ENCODE results near the gene TXNL4A.

Gene TXNL4A

DNA sequence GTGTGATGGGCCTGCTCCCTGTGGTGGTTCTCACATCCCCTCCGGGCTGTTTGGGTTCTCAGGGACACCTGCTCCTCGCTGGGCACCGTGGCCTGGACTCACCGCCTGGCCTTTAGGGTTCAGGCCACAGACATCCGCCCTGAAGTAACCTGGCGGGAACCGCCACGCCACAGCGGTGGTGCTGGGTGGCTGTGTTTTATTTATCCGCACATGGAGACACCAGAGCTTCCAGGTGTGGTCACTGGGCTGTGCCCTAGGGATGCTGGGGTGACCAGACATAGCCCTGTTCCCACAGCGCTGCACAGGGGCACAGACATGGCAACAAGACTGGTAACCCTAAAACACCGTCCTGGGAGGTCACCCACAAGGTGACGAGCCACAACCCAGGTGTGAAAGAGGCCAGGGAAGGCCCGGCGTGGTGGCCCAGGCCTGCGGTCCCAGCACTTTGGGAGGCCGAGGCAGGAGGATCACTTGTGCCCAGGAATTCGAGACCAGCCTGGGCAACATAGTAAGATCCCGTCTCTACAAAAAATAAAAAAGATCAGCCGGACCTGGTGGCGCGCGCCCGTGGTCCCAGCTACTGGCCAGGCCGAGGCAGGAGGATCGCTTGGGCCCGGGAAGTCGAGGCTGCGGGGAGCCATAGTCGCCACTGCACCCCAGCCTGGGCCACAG lies 24.6 kb downstream of the TXNL4A start:
- DNase-seq: no peak

DNA sequence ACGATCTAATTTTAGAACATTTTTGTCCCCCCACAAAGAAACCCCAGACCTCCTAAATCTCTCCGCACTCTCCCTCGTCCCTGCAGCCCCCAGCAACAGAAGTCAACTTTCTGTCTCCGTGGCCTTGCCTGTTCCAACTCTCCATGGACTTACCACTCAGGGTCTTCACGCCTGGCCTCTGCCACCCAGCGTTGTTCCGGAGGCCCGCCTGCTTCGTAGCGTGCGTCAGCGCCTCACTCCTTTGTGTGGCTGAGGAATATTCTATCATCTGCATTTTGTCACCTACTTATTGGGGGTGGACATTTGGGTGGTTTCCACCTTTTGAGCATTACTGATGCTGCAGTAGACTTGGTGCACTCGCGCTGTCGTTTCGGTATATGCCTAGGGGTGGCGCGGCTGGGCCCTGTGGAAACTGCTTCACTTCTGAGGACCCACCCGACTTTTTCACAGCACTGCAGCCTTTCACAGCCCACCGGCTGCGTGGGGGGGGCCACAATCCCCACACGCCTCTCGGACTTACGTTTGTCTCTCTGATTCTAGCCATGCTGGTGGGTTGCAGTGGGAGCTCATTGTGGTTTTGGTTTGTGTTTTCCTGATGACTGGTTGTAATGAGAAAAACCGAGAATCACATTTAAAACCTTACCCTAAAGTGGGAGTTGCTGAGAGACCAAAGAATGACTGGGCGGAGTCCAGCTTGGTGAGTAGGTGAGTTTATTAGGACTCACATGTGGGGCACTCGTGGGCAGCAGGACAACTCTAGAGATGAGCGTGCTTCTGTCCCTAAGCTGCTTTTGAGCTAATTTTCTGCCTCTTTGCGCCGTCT lies 25.3 kb downstream of the TXNL4A start:
- DNase-seq: no peak

DNA sequence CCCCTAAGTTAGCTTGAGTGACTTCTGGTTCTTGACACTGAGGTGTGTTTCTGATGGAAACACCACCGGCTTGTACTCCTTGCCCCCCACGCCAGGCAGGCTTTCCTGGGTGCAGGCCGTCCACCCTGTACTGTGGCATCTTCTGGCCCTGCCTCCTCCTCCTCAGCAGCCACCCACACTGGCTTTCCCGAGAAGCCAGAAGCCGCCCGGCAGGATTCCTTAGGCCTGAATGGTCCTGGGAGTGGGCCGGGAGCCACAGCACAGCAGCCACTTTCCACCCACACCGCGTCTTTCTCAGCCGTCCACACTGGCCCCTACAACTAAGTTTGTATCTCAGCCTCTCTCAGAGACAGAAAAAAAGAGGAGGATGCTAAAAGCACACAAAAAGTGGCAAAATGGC lies 26.1 kb downstream of the TXNL4A start:
- DNase-seq: no peak

DNA sequence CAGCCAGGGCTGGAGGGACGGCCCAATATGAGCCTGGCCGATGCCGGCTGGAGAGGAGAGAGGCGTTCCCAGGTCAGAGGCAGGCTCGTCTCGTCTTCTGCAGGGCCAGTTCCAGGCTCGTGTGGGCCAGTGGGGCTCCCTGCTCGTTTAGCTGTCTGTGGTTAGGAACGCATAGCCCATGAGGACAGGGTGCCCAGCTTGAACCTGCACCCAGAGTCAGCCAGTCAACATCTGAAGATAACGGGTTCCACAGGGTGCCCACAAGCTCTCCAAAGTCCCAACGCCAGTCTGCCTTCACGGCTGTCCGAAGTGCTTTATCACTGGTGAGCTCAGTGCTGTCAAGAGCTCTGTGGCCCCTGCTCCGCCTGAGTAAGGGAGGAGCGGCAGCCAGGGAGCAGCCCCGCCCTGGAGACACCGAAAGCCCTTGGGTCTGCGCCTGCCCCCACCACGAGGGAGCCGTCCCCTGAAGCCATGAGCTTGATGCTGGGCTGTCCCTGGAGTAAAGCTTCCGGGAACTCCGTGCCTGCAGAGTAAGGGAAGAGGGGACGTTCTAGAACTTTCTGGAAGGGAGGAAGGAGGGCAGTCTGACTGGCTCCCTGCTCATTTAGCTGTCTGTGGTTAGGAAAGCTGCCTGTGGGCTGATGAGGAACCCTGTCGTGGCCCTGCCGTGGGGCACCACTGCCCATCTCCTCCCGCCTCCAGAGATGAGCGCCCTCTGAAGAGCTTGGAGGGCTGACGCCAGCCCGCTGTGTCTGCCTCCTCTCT lies 26.7 kb downstream of the TXNL4A start:
- no peak for DNase-seq

DNA sequence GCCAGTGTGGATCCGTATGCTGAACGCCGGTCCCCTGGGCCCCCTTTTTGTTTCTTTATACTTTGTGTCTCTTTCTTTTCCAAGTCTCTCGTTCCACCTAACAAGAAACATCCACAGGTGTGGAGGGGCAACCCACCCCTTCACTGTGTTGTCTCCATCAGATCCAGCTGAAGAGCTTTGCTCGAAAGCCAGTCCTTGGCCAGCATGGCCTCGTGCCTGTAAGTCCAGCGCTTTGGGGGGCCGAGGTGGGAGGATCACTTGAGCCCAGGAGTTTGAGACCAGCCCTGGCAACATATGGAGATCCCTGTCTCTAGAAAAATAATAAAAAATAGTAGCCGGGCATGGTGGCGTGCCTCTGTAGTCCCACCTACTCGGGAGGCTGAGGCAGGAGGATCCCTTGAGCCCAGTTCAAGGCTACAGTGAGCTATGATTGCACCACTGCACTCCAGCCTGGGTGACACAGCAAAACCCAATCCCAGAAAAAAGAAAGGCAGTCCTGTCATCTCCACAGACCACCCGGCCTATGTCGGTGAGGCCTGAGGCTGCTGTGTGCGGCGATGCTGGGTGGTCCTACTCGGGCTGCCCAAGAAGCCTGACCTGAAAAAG lies 27.3 kb downstream of the TXNL4A start:
- no peak for DNase-seq

DNA sequence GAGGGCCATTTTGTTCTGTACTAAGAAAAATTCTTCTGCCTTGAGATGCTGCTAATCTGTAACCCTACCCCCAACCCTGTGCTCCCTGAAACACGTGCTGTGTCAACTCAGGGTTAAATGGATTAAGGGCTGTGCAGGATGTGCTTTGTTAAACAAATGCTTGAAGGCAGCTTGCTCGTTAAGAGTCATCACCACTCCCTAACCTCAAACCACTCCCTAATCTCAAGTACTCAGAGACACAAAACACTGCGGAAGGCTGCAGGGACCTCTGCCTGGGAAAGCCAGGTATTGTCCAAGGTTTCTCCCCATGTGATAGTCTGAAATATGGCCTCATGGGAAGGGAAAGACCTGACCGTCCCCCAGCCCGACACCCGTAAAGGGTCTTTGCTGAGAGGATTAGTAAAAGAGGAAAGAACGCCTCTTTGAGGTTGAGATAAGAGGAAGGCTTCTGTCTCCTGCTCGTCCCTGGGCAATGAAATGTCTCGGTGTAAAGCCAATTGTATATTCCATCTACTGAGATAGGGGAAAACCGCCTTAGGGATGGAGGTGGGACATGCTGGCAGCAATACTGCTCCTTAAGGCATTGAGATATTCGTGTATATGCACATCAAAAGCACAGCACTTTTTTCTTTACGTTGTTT lies 28.1 kb downstream of the TXNL4A start:
- DNase-seq: peak; percentile 27

DNA sequence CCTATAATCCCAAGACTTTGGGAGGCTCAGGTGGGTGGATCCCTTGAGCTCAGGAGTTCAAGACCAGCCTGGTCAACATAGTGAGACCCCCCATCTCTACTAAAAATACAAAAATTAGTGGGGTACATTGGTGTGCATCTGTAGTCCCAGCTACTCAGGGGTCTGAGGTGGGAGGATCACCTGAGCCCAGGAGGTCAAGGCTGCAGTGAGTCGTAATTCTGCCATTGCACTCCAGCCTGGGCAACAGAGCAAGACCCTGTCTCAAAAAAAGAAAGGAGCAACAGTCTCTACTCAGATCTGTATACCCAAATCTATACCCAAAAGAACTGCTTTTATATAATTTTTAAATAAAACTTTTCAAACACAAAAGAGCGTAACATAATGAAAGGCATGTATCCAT lies 29.4 kb downstream of the TXNL4A start:
- no peak for DNase-seq

DNA sequence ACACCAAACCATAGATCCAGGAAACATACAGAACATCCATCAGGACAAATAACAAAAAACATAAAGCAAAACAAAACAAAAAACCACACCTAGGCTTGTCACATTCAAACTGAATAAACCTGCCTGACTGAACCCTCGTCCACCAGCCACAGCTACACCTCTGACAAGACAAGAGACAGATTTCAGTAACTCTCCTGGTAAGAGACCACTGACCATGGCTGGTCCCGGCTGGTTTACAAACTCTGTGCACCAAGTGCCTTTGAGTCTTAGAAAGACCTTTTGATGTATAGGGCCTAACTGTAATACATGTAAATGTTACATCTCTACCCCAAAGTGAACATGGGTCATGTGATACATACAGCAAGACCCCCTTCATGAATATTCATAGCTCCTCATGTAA lies 32.1 kb downstream of the TXNL4A start:
- no peak for DNase-seq

DNA sequence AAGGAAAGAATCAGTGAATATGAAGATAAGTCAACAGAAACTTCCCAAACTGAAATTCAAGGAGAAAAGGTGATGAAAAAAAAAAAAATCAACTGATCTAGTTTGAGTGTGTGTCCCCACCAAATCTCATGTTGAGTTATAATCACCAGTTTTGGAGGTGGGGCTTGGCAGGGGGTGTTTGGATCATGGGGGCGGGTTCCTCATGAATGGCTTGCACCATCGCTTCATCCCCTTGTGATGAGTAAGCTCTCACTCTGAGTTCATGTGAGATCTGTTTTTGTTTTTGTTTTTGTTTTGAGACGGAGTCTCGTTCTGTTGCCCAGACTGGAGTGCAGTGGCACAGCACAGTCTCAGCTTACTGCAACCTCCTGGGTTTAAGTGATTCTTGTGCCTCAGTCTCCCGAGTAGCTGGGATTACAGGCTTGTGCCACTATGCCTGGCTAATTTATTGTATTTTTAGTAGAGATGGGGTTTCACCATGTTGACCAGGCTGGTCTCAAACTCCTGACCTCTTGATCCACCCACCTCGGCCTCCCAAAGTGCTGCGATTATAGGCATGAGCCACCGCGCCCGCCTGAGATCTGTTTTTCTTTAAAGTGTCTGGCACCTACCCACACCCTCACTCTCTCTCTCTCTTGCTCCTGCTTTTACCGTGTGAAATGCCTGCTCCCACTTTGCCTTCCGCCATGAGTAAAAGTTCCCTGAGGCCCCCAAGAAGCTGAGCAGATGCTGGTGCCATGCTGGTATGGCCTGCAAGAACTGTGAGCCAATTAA lies 32.9 kb downstream of the TXNL4A start:
- DNase-seq: no peak

DNA sequence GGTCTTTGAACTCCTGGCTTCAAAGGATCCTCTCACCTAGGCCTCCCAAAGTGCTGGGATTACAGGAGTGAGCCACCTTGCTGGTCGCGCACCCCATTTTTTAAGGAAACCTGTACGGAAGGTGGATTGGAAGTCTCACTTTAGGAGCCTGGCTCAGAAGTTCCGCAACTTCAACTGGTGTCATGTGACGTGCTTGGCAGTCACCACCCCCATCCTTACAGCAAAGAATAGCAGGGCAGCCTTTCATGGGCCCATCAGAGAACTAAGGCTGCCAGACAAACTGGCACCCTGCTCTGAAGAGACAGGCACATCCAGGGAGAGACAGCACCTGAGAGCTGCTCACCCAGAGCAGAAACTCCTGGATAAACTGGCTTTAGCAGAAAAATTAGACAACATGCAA lies 33.6 kb downstream of the TXNL4A start:
- no peak for DNase-seq

DNA sequence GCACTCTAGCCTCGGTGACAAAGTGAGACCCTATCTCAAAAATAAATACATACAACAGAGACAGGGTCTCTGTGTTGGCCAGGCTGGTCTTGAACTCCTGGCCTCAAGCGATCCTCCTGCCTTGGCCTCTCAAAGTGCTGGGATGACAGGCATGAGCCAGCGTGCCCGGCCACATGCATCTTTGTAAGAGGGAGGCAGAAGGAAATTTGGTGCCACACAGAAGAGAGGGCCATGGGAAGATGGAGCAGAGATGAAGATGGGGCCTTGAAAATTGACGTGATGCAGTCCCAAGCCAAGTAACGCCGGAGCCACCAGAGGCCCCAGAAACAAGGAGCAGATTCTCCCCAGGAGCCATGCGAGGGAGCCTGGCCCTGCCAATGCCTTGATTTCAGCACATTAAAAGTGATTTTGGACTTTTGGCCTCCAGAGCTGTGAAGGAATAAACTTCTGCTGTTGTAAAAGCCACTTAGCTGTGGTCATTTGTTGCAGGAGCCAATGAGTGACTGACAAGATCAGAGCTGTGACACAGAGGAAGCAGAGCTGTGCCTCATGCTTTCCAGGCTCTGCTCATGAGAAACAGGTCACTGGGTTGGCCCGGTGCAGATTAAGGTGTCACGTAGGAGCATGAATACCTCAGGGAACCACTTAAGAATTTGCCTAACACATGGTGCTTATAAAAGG lies 34.3 kb downstream of the TXNL4A start:
- no peak for DNase-seq

DNA sequence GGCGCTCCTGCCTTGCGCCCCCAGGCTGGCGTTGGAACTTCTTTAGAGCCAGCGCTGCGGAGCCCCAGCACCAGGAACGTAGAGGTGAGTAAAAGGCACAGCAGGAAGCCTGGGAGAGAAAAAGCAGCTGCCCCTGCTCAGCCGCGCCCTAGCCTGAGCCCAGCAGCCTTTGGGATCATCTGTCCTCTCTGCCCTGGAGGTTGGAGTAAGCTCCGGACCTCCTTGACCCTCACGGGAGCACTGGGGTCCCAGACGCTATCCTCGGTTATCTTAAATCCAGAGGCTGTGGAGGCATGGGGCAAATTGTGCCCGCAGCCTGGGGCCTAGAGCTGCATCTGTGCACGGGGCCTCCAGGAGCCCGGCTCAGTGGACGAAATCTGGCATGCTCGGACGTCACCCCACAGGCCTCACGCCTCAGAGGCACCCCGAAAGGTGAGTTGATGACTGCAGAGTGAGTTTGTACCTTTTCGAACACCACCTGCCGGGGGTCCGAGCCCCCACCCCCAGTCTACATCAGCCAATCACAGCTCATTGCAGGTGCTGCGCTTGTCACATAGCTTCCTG lies 35.3 kb downstream of the TXNL4A start:
- DNase-seq: peak; percentile 45

DNA sequence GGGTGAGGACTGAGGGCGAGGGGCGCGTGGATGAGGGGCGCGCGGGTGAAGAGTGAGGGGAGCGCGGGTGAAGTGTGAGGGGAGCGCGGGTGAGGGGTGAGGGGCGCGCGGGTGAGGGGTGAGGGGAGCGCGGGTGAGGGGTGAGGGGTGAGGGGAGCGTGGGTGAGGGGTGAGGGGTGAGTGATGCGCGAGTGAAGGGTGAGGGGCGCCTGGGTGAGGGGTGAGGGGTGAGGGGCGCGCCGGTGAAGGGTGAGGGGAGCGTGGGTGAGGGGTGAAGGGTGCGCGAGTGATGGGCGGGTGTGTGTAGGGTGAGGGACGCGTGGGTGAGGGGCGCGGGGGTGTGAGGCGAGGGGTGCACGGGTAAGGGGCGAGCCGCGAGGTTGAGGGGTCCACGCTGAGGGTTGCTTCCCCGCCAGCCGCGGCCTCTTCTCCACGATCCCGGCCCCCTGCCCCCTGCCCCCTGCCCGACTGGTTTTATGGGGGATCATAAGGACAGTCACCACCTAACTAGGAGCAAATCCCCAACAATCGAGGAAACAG lies 35.8 kb downstream of the TXNL4A start:
- no peak for DNase-seq

DNA sequence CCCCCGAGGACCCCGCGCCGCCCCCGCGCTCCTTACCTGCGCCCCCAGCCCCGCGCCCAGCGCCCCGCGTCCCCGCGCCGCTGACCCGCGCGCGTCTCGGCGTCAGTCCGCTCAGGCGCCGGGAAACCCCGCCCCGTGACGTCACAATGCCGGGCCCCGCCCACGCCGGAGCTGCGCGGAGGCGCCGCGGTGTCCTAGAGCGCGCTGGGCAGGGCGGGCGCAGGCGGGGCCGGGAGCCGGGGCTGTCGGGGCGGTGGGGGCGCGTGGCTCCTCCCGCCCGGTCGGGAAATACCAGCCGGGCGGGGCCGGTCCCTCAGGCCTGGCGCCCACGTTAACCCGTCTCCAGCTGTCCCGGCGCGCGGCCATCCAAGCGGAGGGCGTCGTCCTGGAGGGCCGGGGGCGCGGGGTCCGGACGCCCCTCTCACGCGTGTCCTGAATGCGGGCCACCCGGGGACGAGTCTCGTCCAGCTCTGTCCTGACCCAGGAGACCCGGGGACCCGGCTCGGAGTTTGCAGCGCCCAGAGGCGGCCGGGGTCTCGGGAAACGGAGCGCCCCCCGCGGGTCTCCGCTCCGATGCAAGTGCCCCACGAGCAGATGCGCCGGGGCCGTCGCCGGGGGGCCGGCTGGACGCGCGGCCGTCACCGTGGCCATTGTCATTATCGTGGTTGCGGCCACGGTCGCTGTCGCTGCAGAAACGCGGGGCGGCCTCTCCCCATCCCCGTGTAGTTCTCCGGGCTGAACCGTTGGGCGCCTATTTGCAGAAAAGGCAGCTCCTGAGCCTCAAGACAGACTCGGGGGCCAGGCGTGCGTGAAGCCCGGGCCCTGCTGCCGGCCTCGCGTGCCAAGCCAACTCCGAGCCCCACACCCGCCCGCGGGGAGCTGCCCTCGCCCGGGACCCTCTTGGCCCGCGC lies 36.6 kb downstream of the TXNL4A start, which contains the start of gene SLC66A2:
SLC66A2 (minus strand) TSS at position 109 of the 911 bp plus-strand sequence. CDS start 727 bp downstream, outside the sequence.
- DNase-seq: peak; percentile 85

DNA sequence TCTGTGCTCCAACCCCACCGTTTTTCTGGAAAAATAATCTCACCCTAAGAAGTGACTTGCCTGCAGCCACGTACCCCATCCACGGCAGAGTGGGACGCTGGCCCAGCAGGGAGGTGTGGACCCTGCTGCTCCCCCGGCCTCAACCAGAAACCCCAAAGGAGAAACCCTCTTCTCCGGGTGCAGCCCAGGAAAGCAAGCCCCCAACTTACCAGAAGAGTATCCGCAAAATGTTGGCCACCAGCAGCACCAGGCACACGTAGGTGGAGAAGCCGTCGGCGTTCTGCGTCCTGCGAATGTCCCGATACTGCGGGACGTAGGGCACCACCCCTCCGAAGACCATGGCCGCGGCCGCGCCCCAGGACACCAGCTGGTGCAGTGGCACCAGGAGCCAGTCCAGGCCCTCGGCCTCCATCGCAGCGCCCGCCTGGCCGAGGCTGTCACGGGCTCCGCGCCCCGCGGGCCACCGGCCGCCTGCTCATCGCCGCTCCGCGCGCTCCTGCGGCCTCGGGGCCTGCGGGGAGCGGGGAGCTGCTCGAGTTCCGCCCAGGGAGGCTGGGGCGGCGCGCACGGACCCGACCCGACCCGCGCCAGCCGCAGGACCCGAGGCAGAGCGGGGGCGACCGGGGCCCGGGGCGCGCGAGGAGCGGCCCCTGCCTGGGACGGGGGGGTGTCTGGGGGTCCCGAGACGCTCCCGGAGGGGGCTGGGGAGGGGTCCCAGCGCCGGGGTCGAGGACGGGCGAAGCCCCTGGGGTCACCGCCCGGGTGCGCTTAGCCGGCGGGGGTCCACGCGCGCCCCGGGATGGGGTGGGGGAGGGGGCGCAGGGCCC lies 37.6 kb downstream of the TXNL4A start:
- peak; percentile 47 for DNase-seq

DNA sequence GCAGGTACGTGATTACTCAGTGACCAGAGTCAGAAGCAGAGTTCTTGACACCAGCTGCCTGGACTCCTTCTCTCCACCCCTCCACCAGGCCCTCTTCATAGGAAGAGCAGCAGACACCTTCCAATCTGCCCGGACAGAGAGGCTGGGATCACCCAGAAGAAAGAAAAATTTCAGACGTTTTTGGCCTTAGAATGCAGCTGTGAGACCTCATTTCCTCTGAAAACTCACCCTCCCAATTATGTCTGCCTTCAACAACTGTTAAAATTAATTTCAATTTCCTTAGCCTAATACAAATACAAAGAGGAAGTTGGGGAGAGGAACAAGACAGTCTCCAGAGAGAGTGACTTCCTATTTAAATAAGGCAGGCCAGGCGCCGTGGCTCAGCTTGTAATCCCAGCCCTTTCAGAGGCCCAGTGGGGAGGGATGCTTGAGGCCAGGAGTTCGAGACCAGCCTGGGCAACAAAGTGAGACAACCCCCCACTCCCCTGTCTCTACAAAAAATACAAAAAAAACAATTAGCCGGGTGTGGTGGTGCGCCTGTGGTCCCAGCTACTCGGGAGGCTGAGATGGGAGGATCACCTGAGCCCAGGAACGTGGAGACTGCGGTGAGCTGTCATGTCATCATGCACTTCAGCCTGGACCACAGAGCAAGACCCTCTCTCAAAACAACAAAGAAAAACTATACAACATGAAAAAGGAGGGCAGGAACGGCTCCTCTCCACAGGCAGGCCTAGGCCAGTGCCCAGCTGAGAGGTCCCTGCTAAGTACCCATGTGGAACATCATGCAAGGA lies 38.5 kb downstream of the TXNL4A start:
- DNase-seq: no peak

DNA sequence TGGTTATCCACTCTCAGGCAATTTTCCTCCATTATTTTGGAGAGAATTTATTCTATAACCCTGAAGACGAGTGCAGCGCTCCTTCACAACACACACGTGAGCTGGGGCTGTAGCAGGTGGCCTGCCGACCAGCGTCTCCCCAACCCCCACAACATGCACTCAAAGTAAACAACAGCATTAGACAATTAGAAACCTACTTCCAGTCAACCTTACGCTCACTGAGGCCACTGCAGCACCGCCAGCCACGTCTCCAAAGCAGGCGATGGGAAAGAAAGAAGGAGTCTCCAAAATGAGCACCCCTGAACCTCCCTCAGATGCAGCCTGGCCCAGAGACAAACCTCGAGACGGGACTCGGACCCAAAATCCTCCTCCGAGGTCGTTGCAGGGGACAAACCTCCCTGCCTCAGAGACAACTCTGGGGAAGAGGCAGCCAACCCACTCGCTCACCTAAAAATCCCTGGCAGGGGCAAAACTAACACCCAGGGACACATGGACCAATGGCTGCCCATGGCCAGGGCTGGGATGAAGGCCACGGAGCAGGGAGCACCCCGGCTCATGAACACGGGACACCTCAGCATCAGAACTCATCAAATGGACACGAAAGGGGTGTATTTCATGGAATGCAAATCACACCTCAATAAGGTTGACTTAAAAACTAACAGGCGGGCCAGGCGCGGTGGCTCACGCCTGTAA lies 39.5 kb downstream of the TXNL4A start:
- DNase-seq: no peak
